ENCODE measurements around the gene NFE2L1. TPM values are rescaled to one million over a fixed set of nuclear protein-coding genes. Genes with fewer than 3 reads are reported as not detected.

NFE2L1 gene
- polyA plus RNA-seq, 1 experiment: 281 TPM

- no peaks in the 10 kb centered on the region for H3K27me3 ChIP-seq (ENCODE audit: control insufficient read depth, insufficient read depth, low read length)
- no peaks in the 10 kb centered on the region for H3K36me3 ChIP-seq (ENCODE audit: control insufficient read depth, insufficient read depth, low read length)
- TF ChIP-seq CTCF (IDR thresholded peaks at IDR 0.05; ENCODE audit: insufficient read depth, low read depth, low read length): no peak
- POLR2A ChIA-PET: interaction anchor here (0.6 kb wide), 1 partner anchor 61 kb away, joined by 11 read pairs; no protein-coding TSS in a partner anchor
- H3K4me3 ChIP-seq (ENCODE audit: low read depth, low read length): no peak overlapping the region
- CTCF ChIA-PET: interaction anchor here (1.0 to 4.2 kb wide), 8 partner anchors 9 to 56 kb away, joined by 3 to 27 read pairs (median 10); partner anchors contain the start of gene CDK5RAP3
- DNase-seq (ENCODE audit: low read depth): no peak
Measured at GRCh38 chr17:48002916-48003416, 45.2 kb upstream of the NFE2L1 start.

GRCh38 chr17:48003417-48004151 lies 44.6 kb upstream of the NFE2L1 start:
- POLR2A ChIA-PET: no interaction called here

GRCh38 chr17:48004983-48005382 lies 43.2 kb upstream of the NFE2L1 start:
- TF ChIP-seq CTCF (IDR thresholded peaks at IDR 0.05; ENCODE audit: insufficient read depth, low read depth, low read length): no peak
- H3K27me3 ChIP-seq (ENCODE audit: control insufficient read depth, insufficient read depth, low read length): no peaks in the 10 kb centered on the region
- no peaks in the 10 kb centered on the region for H3K36me3 ChIP-seq (ENCODE audit: control insufficient read depth, insufficient read depth, low read length)
- H3K4me3 ChIP-seq (ENCODE audit: low read depth, low read length): no peak overlapping the region
- DNase-seq (ENCODE audit: low read depth): no peak
- ChIA-PET CTCF (interaction anchor here (0.8 to 4.2 kb wide), 8 partner anchors 9 to 116 kb away, joined by 3 to 27 read pairs (median 3); partner anchors contain the start of gene CDK5RAP3), POLR2A (no interaction called here)

More at GRCh38 chr17:48003417-48004151, 44.6 kb upstream of the NFE2L1 start:
- DNase-seq (ENCODE audit: low read depth): no peak
- Histone ChIP-seq H3K4me3 (ENCODE audit: low read depth, low read length) (no peak overlapping the region), H3K27me3 (ENCODE audit: control insufficient read depth, insufficient read depth, low read length) (no peaks in the 10 kb centered on the region), H3K36me3 (ENCODE audit: control insufficient read depth, insufficient read depth, low read length) (no peaks in the 10 kb centered on the region)
- TF ChIP-seq CTCF (IDR thresholded peaks at IDR 0.05; ENCODE audit: insufficient read depth, low read depth, low read length): no peak
- CTCF ChIA-PET: interaction anchor here (1.0 to 4.2 kb wide), 9 partner anchors 8 to 57 kb away, joined by 3 to 27 read pairs (median 7); partner anchors contain the start of gene CDK5RAP3

GRCh38 chr17:48006936-48007709 lies 41.0 kb upstream of the NFE2L1 start:
- no peak for TF ChIP-seq CTCF (IDR thresholded peaks at IDR 0.05; ENCODE audit: insufficient read depth, low read depth, low read length)
- CTCF ChIA-PET: interaction anchor here (1.2 to 1.7 kb wide), 3 partner anchors 11 to 29 kb away, joined by 4 to 8 read pairs (median 6); no protein-coding TSS in a partner anchor
- POLR2A ChIA-PET: no interaction called here
- Histone ChIP-seq H3K4me3 (ENCODE audit: low read depth, low read length) (no peak overlapping the region), H3K36me3 (ENCODE audit: control insufficient read depth, insufficient read depth, low read length) (no peaks in the 10 kb centered on the region), H3K27me3 (ENCODE audit: control insufficient read depth, insufficient read depth, low read length) (no peaks in the 10 kb centered on the region)
- no peak for DNase-seq (ENCODE audit: low read depth)

GRCh38 chr17:48010193-48010592 lies 38.0 kb upstream of the NFE2L1 start:
- DNase-seq (ENCODE audit: low read depth): no peak
- no peaks in the 10 kb centered on the region for H3K36me3 ChIP-seq (ENCODE audit: control insufficient read depth, insufficient read depth, low read length)
- no peaks in the 10 kb centered on the region; the same call in 1 of the 2 replicates for H3K27me3 ChIP-seq (ENCODE audit: control insufficient read depth, insufficient read depth, low read length)
- ChIA-PET CTCF (interaction anchor here (1.5 to 14.2 kb wide), 3 partner anchors 29 to 120 kb away, joined by 5 to 575 read pairs (median 304); partner anchors contain the start of genes CDK5RAP3, PNPO and PRR15L), POLR2A (no interaction called here)
- no peak overlapping the region for H3K4me3 ChIP-seq (ENCODE audit: low read depth, low read length)
- no peak for TF ChIP-seq CTCF (IDR thresholded peaks at IDR 0.05; ENCODE audit: insufficient read depth, low read depth, low read length)
